Measurements from ENCODE around the gene UBE2Q2. TPM values are rescaled to one million over a fixed set of nuclear protein-coding genes. Genes with fewer than 3 reads are reported as not detected.

Gene UBE2Q2
- total RNA-seq, 1 donor from 2014 or later, result 29.6 TPM

DNA sequence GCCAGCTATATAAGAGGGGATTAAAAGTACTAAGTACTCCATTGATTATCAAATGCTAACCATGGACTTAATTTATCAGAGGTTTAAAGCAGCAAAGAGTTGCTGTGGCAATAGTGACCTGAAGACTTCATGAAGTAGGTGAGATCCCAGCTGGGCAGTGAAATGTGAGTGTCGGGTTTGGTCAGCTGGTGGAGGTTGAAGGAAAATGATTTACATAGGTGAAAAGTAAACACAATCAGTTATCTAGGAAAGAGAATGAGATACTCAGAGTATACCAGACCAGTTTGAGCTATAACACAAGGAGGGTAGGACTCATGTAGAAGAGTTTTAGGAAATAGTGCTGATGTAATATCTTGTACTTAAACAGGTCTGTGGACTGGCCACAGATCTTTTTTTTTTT is 43.9 kb downstream of the UBE2Q2 start:
- no peak for DNase-seq
- H3K4me1 ChIP-seq, result peaks cover 3% of the 10 kb centered on the region
- no peak overlapping the region for H3K4me3 ChIP-seq
- H3K36me3 ChIP-seq, result peaks cover 14% of the 10 kb centered on the region
- no peak overlapping the region for H3K27ac ChIP-seq
- no peak for ATAC-seq
- no peaks in the 10 kb centered on the region for H3K9me3 ChIP-seq
- TF ChIP-seq, protein P1, sequence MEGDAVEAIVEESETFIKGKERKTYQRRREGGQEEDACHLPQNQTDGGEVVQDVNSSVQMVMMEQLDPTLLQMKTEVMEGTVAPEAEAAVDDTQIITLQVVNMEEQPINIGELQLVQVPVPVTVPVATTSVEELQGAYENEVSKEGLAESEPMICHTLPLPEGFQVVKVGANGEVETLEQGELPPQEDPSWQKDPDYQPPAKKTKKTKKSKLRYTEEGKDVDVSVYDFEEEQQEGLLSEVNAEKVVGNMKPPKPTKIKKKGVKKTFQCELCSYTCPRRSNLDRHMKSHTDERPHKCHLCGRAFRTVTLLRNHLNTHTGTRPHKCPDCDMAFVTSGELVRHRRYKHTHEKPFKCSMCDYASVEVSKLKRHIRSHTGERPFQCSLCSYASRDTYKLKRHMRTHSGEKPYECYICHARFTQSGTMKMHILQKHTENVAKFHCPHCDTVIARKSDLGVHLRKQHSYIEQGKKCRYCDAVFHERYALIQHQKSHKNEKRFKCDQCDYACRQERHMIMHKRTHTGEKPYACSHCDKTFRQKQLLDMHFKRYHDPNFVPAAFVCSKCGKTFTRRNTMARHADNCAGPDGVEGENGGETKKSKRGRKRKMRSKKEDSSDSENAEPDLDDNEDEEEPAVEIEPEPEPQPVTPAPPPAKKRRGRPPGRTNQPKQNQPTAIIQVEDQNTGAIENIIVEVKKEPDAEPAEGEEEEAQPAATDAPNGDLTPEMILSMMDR (IDR thresholded peaks at IDR 0.05), result no peak
- intact Hi-C loops (cut with DNase I), result no loop called here
- no peaks in the 10 kb centered on the region for H3K27me3 ChIP-seq

DNA sequence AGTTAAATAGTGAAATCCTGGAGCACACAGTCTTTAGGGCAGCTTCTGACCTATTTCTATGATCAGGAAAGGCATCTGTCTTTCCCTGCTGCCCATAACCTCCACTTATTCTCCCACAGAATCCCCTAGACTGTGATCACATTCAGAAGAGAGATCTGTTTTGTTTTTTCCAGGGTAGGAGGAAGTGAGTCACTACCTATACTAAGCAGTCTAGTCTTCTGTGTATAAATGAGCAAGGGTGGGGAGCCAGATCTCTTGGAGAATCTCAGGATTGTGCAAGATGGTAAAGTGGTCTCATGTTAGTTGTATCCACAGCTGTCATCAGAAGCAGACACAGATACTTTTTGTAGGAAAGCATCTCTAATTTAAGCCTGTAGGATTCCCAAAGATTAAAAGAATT is 48.6 kb downstream of the UBE2Q2 start:
- DNase-seq (no peak), ATAC-seq (no peak)
- TF ChIP-seq, protein P1 (IDR thresholded peaks at IDR 0.05), result no peak
- Histone ChIP-seq H3K27ac (no peak overlapping the region), H3K4me3 (no peak overlapping the region), H3K9me3 (no peaks in the 10 kb centered on the region), H3K4me1 (peaks cover 3% of the 10 kb centered on the region), H3K27me3 (no peaks in the 10 kb centered on the region), H3K36me3 (peaks cover 8% of the 10 kb centered on the region)
- intact Hi-C loops (cut with DNase I), result no loop called here

DNA sequence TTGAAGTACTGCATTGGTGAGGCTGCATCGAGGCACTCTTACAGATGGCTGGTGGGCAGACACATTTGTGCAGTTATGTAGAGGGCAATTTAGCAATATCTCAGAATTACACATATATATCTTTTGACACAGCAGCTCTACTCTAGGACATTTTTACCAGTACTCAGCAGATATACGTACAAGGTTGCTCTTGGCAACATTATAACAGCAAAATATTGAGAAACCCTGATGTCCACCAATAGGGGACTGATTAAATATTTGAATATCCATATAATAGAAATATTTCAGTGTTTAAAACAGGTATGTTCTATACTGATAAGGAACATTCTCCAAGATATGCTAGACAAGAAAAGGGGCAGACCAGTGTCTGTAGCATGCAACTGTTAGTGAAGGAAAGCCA is 52.5 kb downstream of the UBE2Q2 start:
- Histone ChIP-seq H3K36me3 (peaks cover 6% of the 10 kb centered on the region), H3K27ac (no peak overlapping the region), H3K4me1 (peaks cover 3% of the 10 kb centered on the region), H3K9me3 (no peaks in the 10 kb centered on the region), H3K27me3 (no peaks in the 10 kb centered on the region), H3K4me3 (no peak overlapping the region)
- intact Hi-C loops (cut with DNase I), result no loop called here
- TF ChIP-seq, protein P1 (IDR thresholded peaks at IDR 0.05), result no peak
- no peak for DNase-seq
- no peak for ATAC-seq

DNA sequence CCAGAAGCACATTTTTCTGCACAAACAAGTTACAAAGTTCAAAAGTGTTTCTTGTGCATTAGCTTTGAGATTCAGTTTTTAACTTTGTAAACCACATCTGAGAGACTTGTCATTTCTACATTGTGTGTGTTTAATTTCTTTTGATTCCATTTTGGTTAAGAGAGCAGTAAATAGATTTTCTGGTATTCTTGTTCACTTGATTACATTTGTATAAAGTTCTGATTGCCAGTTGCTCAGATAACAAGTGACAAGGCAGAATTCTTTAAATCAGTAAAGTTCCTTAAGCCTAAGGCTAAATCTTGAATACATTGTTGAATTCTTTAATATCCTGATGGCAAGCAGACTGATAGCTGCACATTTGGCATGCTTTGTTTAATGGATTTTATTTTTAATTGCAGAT is 57.3 kb downstream of the UBE2Q2 start:
- DNase-seq (no peak), ATAC-seq (no peak)
- Histone ChIP-seq H3K4me3 (no peak overlapping the region), H3K4me1 (peaks cover 14% of the 10 kb centered on the region), H3K27me3 (no peaks in the 10 kb centered on the region), H3K27ac (no peak overlapping the region), H3K9me3 (no peaks in the 10 kb centered on the region), H3K36me3 (peaks cover 6% of the 10 kb centered on the region)
- TF ChIP-seq, protein P1 (IDR thresholded peaks at IDR 0.05), result no peak
- intact Hi-C loops (cut with DNase I), result no loop called here

DNA sequence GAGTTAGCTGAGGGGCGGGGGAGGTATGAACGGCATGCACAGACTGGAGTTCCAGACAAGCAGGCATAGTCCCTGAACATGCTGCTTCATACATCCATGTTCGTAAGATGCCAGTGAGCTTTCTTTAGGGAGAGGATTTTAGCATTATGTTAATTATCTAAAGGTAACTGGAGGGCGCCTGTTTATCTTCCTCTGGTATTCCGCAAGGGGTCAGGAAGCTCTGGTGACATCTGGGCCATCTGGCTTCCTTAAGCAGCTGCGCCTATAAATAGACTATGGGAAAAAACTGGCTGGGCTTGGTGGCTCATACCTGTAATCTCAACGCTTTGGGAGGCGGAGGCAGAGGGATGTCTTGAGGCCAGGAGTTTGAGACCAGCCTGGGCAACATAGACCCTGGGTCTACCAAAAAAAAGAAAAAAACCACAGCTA is 58.9 kb downstream of the UBE2Q2 start:
- H3K4me1 ChIP-seq, result peaks cover 14% of the 10 kb centered on the region
- no peak overlapping the region for H3K27ac ChIP-seq
- H3K4me3 ChIP-seq, result no peak overlapping the region
- intact Hi-C loops (cut with DNase I), result no loop called here
- H3K36me3 ChIP-seq, result peaks cover 5% of the 10 kb centered on the region
- H3K9me3 ChIP-seq, result no peaks in the 10 kb centered on the region
- H3K27me3 ChIP-seq, result no peaks in the 10 kb centered on the region
- TF ChIP-seq, protein P1 (IDR thresholded peaks at IDR 0.05), result no peak
- no peak for ATAC-seq
- no peak for DNase-seq

All from upper lobe of right lung (tissue), 1 donor.